Common myeloid progenitor, CD34-positive (primary cell): ENCODE measurements around the gene CRYGB.
"Not testable (repeated sequence)": the region's sequence is repeated elsewhere in the genome, so short reads cannot be mapped to it uniquely, and the experiment has no call there.

Experiments used
- CTCF ChIA-PET: fragments of 350-600 bp; sonication (Branson Sonifier 250); formaldehyde crosslinking; loops from one replicate; lab custom pipeline; 2021; ENCODE audit warnings: antibody characterized with exemption; lab: Charles Lee
- POLR2A ChIA-PET: fragments of 350-600 bp; sonication (Branson Sonifier 250); formaldehyde crosslinking; loops from one replicate; lab custom pipeline; 2021; ENCODE audit warnings: antibody characterized with exemption; lab: Charles Lee
- DNase-seq, 3 donors: peaks; one replicate each; pipeline versions ENCODE4 v3.0.0 to v3.0.0-alpha.2; 2013
- H3K27ac ChIP-seq, 2 experiments: 1 replicate in 1 of 2; 2 replicates in 1 of 2; pipeline ENCODE4 v1.7.0; 2013; ENCODE audit warnings: inconsistent platforms in 2 of 2, low read length in 2 of 2, mild to moderate bottlenecking in 2 of 2, low read depth in 1 of 2, moderate library complexity in 1 of 2; ENCODE audit not compliant: severe bottlenecking in 2 of 2, insufficient read depth in 1 of 2, poor library complexity in 1 of 2
- H3K27me3 ChIP-seq, 5 experiments: replicated peaks in 2 of 5; 1 replicate in 3 of 5; 2 replicates in 2 of 5; pipeline versions ENCODE4 v1.6.1 to v1.7.0; 2013; ENCODE audit warnings: low read length in 4 of 5, mild to moderate bottlenecking in 2 of 5, moderate library complexity in 2 of 5, inconsistent platforms in 1 of 5; ENCODE audit not compliant: insufficient read depth in 5 of 5, control insufficient read depth in 4 of 5
- H3K36me3 ChIP-seq, 4 experiments: 1 replicate in 2 of 4; 2 replicates in 2 of 4; pipeline versions ENCODE4 v1.6.1 to v1.7.0; 2013; ENCODE audit warnings: low read length in 3 of 4, control low read depth in 1 of 4, mild to moderate bottlenecking in 1 of 4; ENCODE audit not compliant: control insufficient read depth in 4 of 4, insufficient read depth in 4 of 4
- H3K4me1 ChIP-seq, 4 experiments: 1 replicate in 3 of 4; 2 replicates in 1 of 4; pipeline versions ENCODE4 v1.6.1 to v1.7.1; 2013; ENCODE audit warnings: low read length in 3 of 4, mild to moderate bottlenecking in 3 of 4, control low read depth in 1 of 4, inconsistent platforms in 1 of 4, moderate library complexity in 1 of 4; ENCODE audit not compliant: control insufficient read depth in 4 of 4, insufficient read depth in 4 of 4; ENCODE audit errors: control extremely low read depth in 1 of 4
- H3K4me3 ChIP-seq, 7 experiments: 1 replicate in 4 of 7; 2 replicates in 3 of 7; pipeline versions ENCODE4 v1.5.1 to v1.7.0; 2013; ENCODE audit warnings: mild to moderate bottlenecking in 7 of 7, low read length in 6 of 7, moderate library complexity in 6 of 7, inconsistent platforms in 2 of 7, low read depth in 2 of 7, control low read depth in 1 of 7; ENCODE audit not compliant: insufficient read depth in 4 of 7, control insufficient read depth in 1 of 7; ENCODE audit errors: extremely low read depth in 1 of 7
- H3K9me3 ChIP-seq, 5 experiments: 1 replicate in 4 of 5; 2 replicates in 1 of 5; pipeline versions ENCODE4 v1.6.1 to v1.7.1; 2013; ENCODE audit warnings: low read length in 4 of 5, mild to moderate bottlenecking in 2 of 5, inconsistent platforms in 1 of 5, low read depth in 1 of 5, moderate library complexity in 1 of 5; ENCODE audit not compliant: control insufficient read depth in 4 of 5, insufficient read depth in 2 of 5; ENCODE audit errors: control extremely low read depth in 1 of 5
- WGBS: methylation state at CpG from one replicate; pipeline ENCODE4 v1.1.5; 2013; ENCODE audit not compliant: insufficient coverage; 5-methylcytosine and 5-hydroxymethylcytosine counted together

The CRYGB gene

GRCh38 chr2:208130712-208131110 is 15.2 kb downstream of the CRYGB start:
- DNase-seq: no peak
- ChIA-PET CTCF (interaction anchor here (0.5 to 1.5 kb wide), 2 partner anchors 45 to 104 kb away, joined by 3 to 5 read pairs; no protein-coding TSS in a partner anchor), POLR2A (no interaction called here)
- Histone ChIP-seq H3K27ac (no peak overlapping the region), H3K27me3 (no peaks in the 10 kb centered on the region), H3K4me1 (peaks cover 6 to 17% (median 13%) of the 10 kb centered on the region in 4 experiments), H3K9me3 (no peaks in the 10 kb centered on the region), H3K4me3 (no peak overlapping the region), H3K36me3 (no peaks in the 10 kb centered on the region)
- WGBS: 98% methylated on average over 4 of the region's 6 CpGs

GRCh38 chr2:208129744-208130711 is 15.9 kb downstream of the CRYGB start, which contains the start of gene CRYGC:
TSS of gene CRYGC (minus strand) at chr2:208129828. CDS start at chr2:208129792, 36 bp downstream.
- no peak within 1 kb of the TSS for H3K4me3 ChIP-seq
- 93% methylated on average over 16 of the region's 19 CpGs for WGBS
- ChIA-PET CTCF (interaction anchor here (0.5 to 1.5 kb wide), 2 partner anchors 46 to 104 kb away, joined by 3 to 5 read pairs; no protein-coding TSS in a partner anchor), POLR2A (no interaction called here)
- H3K4me1 ChIP-seq: peaks cover under 1 to 13% (median 9%) of the 10 kb centered on the region in 4 experiments
- DNase-seq: no peak
- no peaks in the 10 kb centered on the region for H3K36me3 ChIP-seq
- H3K27me3 ChIP-seq: no peaks in the 10 kb centered on the region
- H3K9me3 ChIP-seq: no peaks in the 10 kb centered on the region
- no peak within 1 kb of the TSS for H3K27ac ChIP-seq

GRCh38 chr2:208128136-208128535 is 17.8 kb downstream of the CRYGB start:
- Histone ChIP-seq H3K4me1 (peaks cover 0 to 16% (median 9%) of the 10 kb centered on the region in 4 experiments), H3K4me3 (no peak overlapping the region), H3K27me3 (no peaks in the 10 kb centered on the region), H3K27ac (no peak overlapping the region), H3K9me3 (no peaks in the 10 kb centered on the region), H3K36me3 (no peaks in the 10 kb centered on the region)
- ChIA-PET POLR2A (interaction anchor here (0.5 kb wide), 1 partner anchor 55 kb away, joined by 3 read pairs; no protein-coding TSS in a partner anchor), CTCF (interaction anchor here (0.8 to 1.2 kb wide), 2 partner anchors 26 to 153 kb away, joined by 3 read pairs; no protein-coding TSS in a partner anchor)
- no peak for DNase-seq
- WGBS: 93% methylated on average over 10 of the region's 12 CpGs

- no peak overlapping the region for H3K27ac ChIP-seq
- 100% methylated on average over 1 of the region's 4 CpGs for WGBS
- no peak for DNase-seq
- no peak overlapping the region for H3K4me3 ChIP-seq
- no peaks in the 10 kb centered on the region for H3K36me3 ChIP-seq
- H3K4me1 ChIP-seq: peaks cover 0 to 16% (median 9%) of the 10 kb centered on the region in 4 experiments
- POLR2A ChIA-PET: no interaction called here
- no peaks in the 10 kb centered on the region for H3K27me3 ChIP-seq
- CTCF ChIA-PET: interaction anchor here (1.2 to 1.5 kb wide), 2 partner anchors 25 to 381 kb away, joined by 3 read pairs; no protein-coding TSS in a partner anchor
- H3K9me3 ChIP-seq: no peaks in the 10 kb centered on the region
Observed at GRCh38 chr2:208127090-208127489, 18.9 kb downstream of the CRYGB start.

- no peak for DNase-seq
- no peaks in the 10 kb centered on the region for H3K9me3 ChIP-seq
- POLR2A ChIA-PET: no interaction called here
Observed at GRCh38 chr2:208125251-208125650, 20.7 kb downstream of the CRYGB start.

GRCh38 chr2:208124013-208124715 is 21.8 kb downstream of the CRYGB start, which contains the start of gene CRYGD:
TSS of gene CRYGD (minus strand) at chr2:208124524. CDS start at chr2:208124473, 51 bp downstream.
- CTCF ChIA-PET: interaction anchor here (0.7 to 1.4 kb wide), 2 partner anchors 13 to 23 kb away, joined by 3 to 4 read pairs; no protein-coding TSS in a partner anchor
- peak within 1 kb of the TSS in 1 of 2 experiments; percentile 64 for H3K27ac ChIP-seq
- DNase-seq: peak; percentile 39 to 83 (median 77)
- H3K4me3 ChIP-seq: peak within 1 kb of the TSS; percentile 55 to 89 (median 71)
- H3K9me3 ChIP-seq, POLR2A ChIA-PET, H3K27me3 ChIP-seq, H3K36me3 ChIP-seq: not testable (repeated sequence)
- peaks cover 0 to 16% (median 9%) of the 10 kb centered on the region in 4 experiments for H3K4me1 ChIP-seq
- 2% methylated on average over 37 of the region's 46 CpGs for WGBS

More at GRCh38 chr2:208125251-208125650, 20.7 kb downstream of the CRYGB start:
- Histone ChIP-seq H3K4me3 (peak overlapping the region in 1 of 7 experiments; percentile 89), H3K36me3 (peaks cover 0 to 2% (median 0%) of the 10 kb centered on the region in 4 experiments), H3K27ac (no peak overlapping the region), H3K4me1 (peaks cover 0 to 16% (median 9%) of the 10 kb centered on the region in 4 experiments), H3K27me3 (no peaks in the 10 kb centered on the region)
- CTCF ChIA-PET: interaction anchor here (0.7 to 1.4 kb wide), 3 partner anchors 14 to 23 kb away, joined by 3 to 4 read pairs (median 4); no protein-coding TSS in a partner anchor
- 86% methylated on average over 4 of the region's 4 CpGs for WGBS
